PC-9 (cell line): ENCODE results near the gene GCHFR. TPM values are rescaled to one million over a fixed set of nuclear protein-coding genes. Genes with fewer than 3 reads are reported as not detected.

Experiments used
- BruUV-seq: library from RNA; stranded (reverse); fragments of 400-500 nt; replicated peaks from 2 replicates; lab custom pipeline; 2021; lab: Mats Ljungman, UMichigan
- CTCF ChIA-PET: fragments of 300-600 bp; sonication (Branson Sonifier 250); formaldehyde crosslinking; loops from one replicate; lab custom pipeline; 2022; ENCODE audit warnings: antibody characterized with exemption; lab: Charles Lee
- POLR2A ChIA-PET: fragments of 300-600 bp; sonication (Branson Sonifier 250); formaldehyde crosslinking; loops from one replicate; lab custom pipeline; 2022; ENCODE audit warnings: antibody characterized with exemption; ENCODE audit not compliant: unreplicated experiment; lab: Charles Lee
- DNase-seq, 2 experiments: peaks; one replicate each; pipeline versions ENCODE4 v3.0.0 to v3.0.0-alpha.2; 2015 to 2022; ENCODE audit warnings: mixed read lengths in 1 of 2
- H2AFZ ChIP-seq: fragments of 200-600 bp; sonication (generic); 2 replicates; pipeline ENCODE4 v1.8.1; 2017; ENCODE audit warnings: antibody characterized with exemption
- H3F3A ChIP-seq: fragments of 200-600 bp; sonication (generic); 2 replicates; pipeline ENCODE4 v1.8.1; 2017; ENCODE audit warnings: antibody characterized with exemption, mild to moderate bottlenecking, low read depth; ENCODE audit not compliant: insufficient read depth
- H3K27ac ChIP-seq: fragments of 200-600 bp; sonication (generic); 2 replicates; pipeline ENCODE4 v1.6.1; 2016; ENCODE audit warnings: mixed run types
- H3K27me3 ChIP-seq: fragments of 200-600 bp; sonication (generic); 2 replicates; pipeline ENCODE4 v1.6.1; 2016; ENCODE audit warnings: low read depth, mixed run types; ENCODE audit not compliant: insufficient read depth
- H3K36me3 ChIP-seq: fragments of 200-600 bp; sonication (generic); 2 replicates; pipeline ENCODE4 v1.6.1; 2016; ENCODE audit warnings: low read depth, mixed run types
- H3K4me1 ChIP-seq: fragments of 200-600 bp; sonication (generic); replicated peaks from 2 replicates; pipeline ENCODE4 v1.6.1; 2016; ENCODE audit warnings: mixed run types; ENCODE audit not compliant: insufficient read depth
- H3K4me2 ChIP-seq: fragments of 200-600 bp; sonication (generic); 2 replicates; pipeline ENCODE4 v1.6.1; 2017; ENCODE audit warnings: mixed run types
- H3K4me3 ChIP-seq: fragments of 200-600 bp; sonication (generic); 2 replicates; pipeline ENCODE4 v1.6.1; 2016; ENCODE audit warnings: mixed run types
- H3K79me2 ChIP-seq: fragments of 200-600 bp; sonication (generic); 2 replicates; pipeline ENCODE4 v1.6.1; 2017; ENCODE audit warnings: low read depth, mixed run types
- H3K9me2 ChIP-seq: fragments of 200-600 bp; sonication (generic); 2 replicates; pipeline ENCODE4 v1.8.1; 2017; ENCODE audit warnings: mild to moderate bottlenecking; ENCODE audit not compliant: insufficient read depth
- H3K9me3 ChIP-seq: fragments of 200-600 bp; sonication (generic); 2 replicates; pipeline ENCODE4 v1.8.1; 2016; ENCODE audit warnings: low read depth; ENCODE audit not compliant: insufficient read depth
- H4K20me1 ChIP-seq: fragments of 200-600 bp; sonication (generic); 2 replicates; pipeline ENCODE4 v1.8.1; 2017; ENCODE audit not compliant: insufficient read depth
- CTCF ChIP-seq: fragments of 200-600 bp; sonication (generic); conservative IDR thresholded peaks from 2 replicates; pipeline ENCODE4 v1.6.1; 2017; ENCODE audit warnings: mixed run types, antibody characterized with exemption, mild to moderate bottlenecking, moderate library complexity
- EZH2 ChIP-seq: fragments of 200-600 bp; sonication (generic); IDR thresholded peaks from 2 replicates; pipeline ENCODE4 v1.8.0; 2017; ENCODE audit warnings: antibody characterized with exemption, low read depth
- intact Hi-C: fragments of 100-400 bp; cut with micrococcal nuclease; formaldehyde crosslinking; loops from one replicate; pipeline ENCODE4 v1.10.0; 2022; ENCODE audit not compliant: unreplicated experiment
- total RNA-seq: library from RNA; stranded (reverse); gene quantifications from 2 replicates; pipeline ENCODE4 v1.2.3, GENCODE V29; 2021

GCHFR gene
- total RNA-seq, 1 experiment from 2014 or later: 1.5 TPM

GRCh38 chr15:40812721-40813425 lies 49.0 kb downstream of the GCHFR start:
- POLR2A ChIA-PET: no interaction called here
- Histone ChIP-seq H3K9me2 (no peaks in the 10 kb centered on the region), H3K27me3 (no peaks in the 10 kb centered on the region), H3F3A (no peaks in the 10 kb centered on the region), H3K9me3 (no peaks in the 10 kb centered on the region), H3K36me3 (no peaks in the 10 kb centered on the region), H3K27ac (no peak overlapping the region), H4K20me1 (no peaks in the 10 kb centered on the region), H3K79me2 (peaks cover 11% of the 10 kb centered on the region; the same call in 1 of the 2 replicates), H3K4me1 (peaks cover 8% of the 10 kb centered on the region; the same call in 1 of the 2 replicates), H2AFZ (no peak overlapping the region), H3K4me2 (no peak overlapping the region), H3K4me3 (no peak overlapping the region)
- intact Hi-C loops: no loop called here
- no peak for DNase-seq
- BruUV-seq: no TSS peak
- TF ChIP-seq EZH2: no peak
- TF ChIP-seq CTCF: no peak
- CTCF ChIA-PET: no interaction called here

- TF ChIP-seq CTCF: no peak
- TF ChIP-seq EZH2: no peak
- H3K27ac ChIP-seq: no peak overlapping the region
- H3F3A ChIP-seq: no peaks in the 10 kb centered on the region
- no peak for DNase-seq
- H3K4me1 ChIP-seq: no peaks in the 10 kb centered on the region
- H3K9me2 ChIP-seq: no peaks in the 10 kb centered on the region
- no peaks in the 10 kb centered on the region for H4K20me1 ChIP-seq
- no peak overlapping the region for H3K4me3 ChIP-seq
- BruUV-seq: no TSS peak
- no peak overlapping the region for H3K4me2 ChIP-seq
- ChIA-PET CTCF (interaction anchor here (0.6 kb wide), 1 partner anchor 10 kb away, joined by 3 read pairs; no protein-coding TSS in a partner anchor), POLR2A (interaction anchor here (0.7 kb wide), 1 partner anchor 57 kb away, joined by 4 read pairs; no protein-coding TSS in a partner anchor)
- intact Hi-C loops: no loop called here
- H3K9me3 ChIP-seq: no peaks in the 10 kb centered on the region
- H3K27me3 ChIP-seq: no peaks in the 10 kb centered on the region
- no peak overlapping the region for H2AFZ ChIP-seq
- no peaks in the 10 kb centered on the region for H3K79me2 ChIP-seq
- no peaks in the 10 kb centered on the region for H3K36me3 ChIP-seq
Observed at GRCh38 chr15:40815042-40815698, 51.3 kb downstream of the GCHFR start.

Other genes starting within 250 kb of the GCHFR start
- 19.5 and 22.2 TPM in 2 replicates for gene CCDC32, start 199.0 kb upstream of the GCHFR start, total RNA-seq
- gene RPUSD2, start 194.8 kb upstream of the GCHFR start, total RNA-seq: 14.0 and 17.1 TPM in 2 replicates
- 16.2 and 27.5 TPM in 2 replicates for gene KNL1, start 169.8 kb upstream of the GCHFR start, total RNA-seq
- 19.8 and 22.5 TPM in 2 replicates for gene RAD51, start 68.9 kb upstream of the GCHFR start, total RNA-seq
- gene RMDN3, start 8.8 kb upstream of the GCHFR start, total RNA-seq: 15.7 and 19.8 TPM in 2 replicates
- gene C15orf62, start 5.9 kb downstream of the GCHFR start, total RNA-seq: 0.23 and 0.33 TPM in 2 replicates
- gene ZFYVE19, start 43.0 kb downstream of the GCHFR start, total RNA-seq: 32.6 and 33.1 TPM in 2 replicates
- 27.4 and 33.0 TPM in 2 replicates for gene DNAJC17, start 43.4 kb downstream of the GCHFR start, total RNA-seq
- 0.55 and 0.65 TPM in 2 replicates for gene PPP1R14D, start 64.6 kb downstream of the GCHFR start, total RNA-seq
- gene SPINT1, start 80.0 kb downstream of the GCHFR start, total RNA-seq: 141 and 180 TPM in 2 replicates
- gene RHOV, start 110.2 kb downstream of the GCHFR start, total RNA-seq: 1.4 and 4.1 TPM in 2 replicates
- gene VPS18, start 130.4 kb downstream of the GCHFR start, total RNA-seq: 9.6 and 9.9 TPM in 2 replicates
- 0.48 and 0.55 TPM in 2 replicates for gene DLL4, start 165.3 kb downstream of the GCHFR start, total RNA-seq
- gene CHAC1, start 189.4 kb downstream of the GCHFR start, total RNA-seq: 5.3 and 8.6 TPM in 2 replicates